Uterus (tissue), 4 donors: ENCODE results near the gene COL25A1. TPM values are rescaled to one million over a fixed set of nuclear protein-coding genes. Genes with fewer than 3 reads are reported as not detected.

Source experiments
- DNase-seq, 2 donors: peaks; one replicate each; pipeline ENCODE4 v3.0.0-alpha.2; 2019 to 2020
- H3K27ac ChIP-seq, 2 donors: fragments of 200-600 bp; sonication (generic); 1 replicate in 1 of 2; 2 replicates in 1 of 2; pipeline ENCODE4 v1.5.1; 2016 to 2018
- H3K27me3 ChIP-seq, 2 donors: fragments of 200-600 bp; sonication (generic); one replicate each; pipeline ENCODE4 v1.5.1; 2018 to 2019; ENCODE audit warnings: control low read depth in 1 of 2
- H3K36me3 ChIP-seq, 2 donors: fragments of 200-600 bp; sonication (generic); one replicate each; pipeline ENCODE4 v1.5.1; 2019; ENCODE audit warnings: control low read depth in 1 of 2
- H3K4me1 ChIP-seq, 2 donors: fragments of 200-600 bp; sonication (generic); one replicate each; pipeline ENCODE4 v1.5.1; 2018 to 2019; ENCODE audit warnings: control low read depth in 1 of 2
- H3K4me3 ChIP-seq, 2 donors: fragments of 200-600 bp; sonication (generic); 1 replicate in 1 of 2; 2 replicates in 1 of 2; pipeline ENCODE4 v1.5.1; 2018 to 2019; ENCODE audit warnings: mild to moderate bottlenecking in 1 of 2
- H3K9me3 ChIP-seq, 2 donors: fragments of 200-600 bp; sonication (generic); one replicate each; pipeline ENCODE4 v1.5.1; 2019; ENCODE audit warnings: control low read depth in 1 of 2
- POLR2A ChIP-seq, 2 donors: fragments of 450-650 bp; IDR thresholded peaks; one replicate each; pipeline ENCODE4 v1.6.1; 2016; ENCODE audit warnings: antibody characterized with exemption in 2 of 2, mild to moderate bottlenecking in 1 of 2, moderate library complexity in 1 of 2
- intact Hi-C: fragments of 100-400 bp; cut with DNase I; formaldehyde crosslinking; loops from one replicate; pipeline ENCODE4 v1.15.1; 2023; ENCODE audit warnings: low total_unique reads
- total RNA-seq, 4 donors: library from RNA; depleted of rRNA in 3 of 4; stranded (reverse); fragments of >200 nt in 3 of 4; gene quantifications; one replicate each; pipeline versions ENCODE4 v1.1.0 to v1.2.4, GENCODE V29; 2014 to 2023
- TF ChIP-seq, protein P1 (sequence below), 4 experiments: fragments of 200-600 bp in 2 of 4; fragments of 450-650 bp in 2 of 4; sonication (generic) in 2 of 4; IDR thresholded peaks; one replicate each; pipeline ENCODE4 v1.5.1; 2016 to 2019; ENCODE audit warnings: antibody characterized with exemption in 4 of 4, mild to moderate bottlenecking in 2 of 4, moderate library complexity in 1 of 4
- donor health status: DM: yes; HTN: yes; CAD: no.

The COL25A1 gene
- total RNA-seq, 4 donors from 2014 or later = 0.26 to 41.1 (median 1.8) TPM; not detected in 1

DNA sequence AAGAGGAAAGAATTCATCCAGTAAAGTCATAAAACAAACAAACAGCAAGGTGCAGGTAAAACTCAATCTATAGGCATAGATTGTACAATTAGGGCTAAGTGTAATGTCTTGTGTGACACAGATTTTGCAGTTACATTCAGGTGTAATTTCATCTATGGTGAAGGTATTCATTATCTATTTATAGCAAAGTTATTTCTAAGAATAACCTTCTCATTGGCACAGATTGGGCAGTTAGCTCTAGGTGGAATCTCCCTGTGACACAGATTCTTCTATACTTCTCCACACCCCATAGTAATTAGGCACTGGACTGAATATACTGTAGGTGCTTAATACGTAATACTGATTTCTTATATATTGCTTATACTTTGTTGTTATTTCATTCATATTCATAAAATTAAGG, 66.8 kb downstream of the COL25A1 start:
- intact Hi-C loops = no loop called here
- Histone ChIP-seq H3K27me3 (no peaks in the 10 kb centered on the region), H3K27ac (no peak overlapping the region), H3K4me1 (no peaks in the 10 kb centered on the region), H3K36me3 (no peaks in the 10 kb centered on the region), H3K4me3 (no peak overlapping the region), H3K9me3 (no peaks in the 10 kb centered on the region)
- DNase-seq = no peak
- TF ChIP-seq, protein P1, sequence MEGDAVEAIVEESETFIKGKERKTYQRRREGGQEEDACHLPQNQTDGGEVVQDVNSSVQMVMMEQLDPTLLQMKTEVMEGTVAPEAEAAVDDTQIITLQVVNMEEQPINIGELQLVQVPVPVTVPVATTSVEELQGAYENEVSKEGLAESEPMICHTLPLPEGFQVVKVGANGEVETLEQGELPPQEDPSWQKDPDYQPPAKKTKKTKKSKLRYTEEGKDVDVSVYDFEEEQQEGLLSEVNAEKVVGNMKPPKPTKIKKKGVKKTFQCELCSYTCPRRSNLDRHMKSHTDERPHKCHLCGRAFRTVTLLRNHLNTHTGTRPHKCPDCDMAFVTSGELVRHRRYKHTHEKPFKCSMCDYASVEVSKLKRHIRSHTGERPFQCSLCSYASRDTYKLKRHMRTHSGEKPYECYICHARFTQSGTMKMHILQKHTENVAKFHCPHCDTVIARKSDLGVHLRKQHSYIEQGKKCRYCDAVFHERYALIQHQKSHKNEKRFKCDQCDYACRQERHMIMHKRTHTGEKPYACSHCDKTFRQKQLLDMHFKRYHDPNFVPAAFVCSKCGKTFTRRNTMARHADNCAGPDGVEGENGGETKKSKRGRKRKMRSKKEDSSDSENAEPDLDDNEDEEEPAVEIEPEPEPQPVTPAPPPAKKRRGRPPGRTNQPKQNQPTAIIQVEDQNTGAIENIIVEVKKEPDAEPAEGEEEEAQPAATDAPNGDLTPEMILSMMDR (IDR thresholded peaks at IDR 0.05) = no peak
- no peak for TF ChIP-seq POLR2A (IDR thresholded peaks at IDR 0.05)

DNA sequence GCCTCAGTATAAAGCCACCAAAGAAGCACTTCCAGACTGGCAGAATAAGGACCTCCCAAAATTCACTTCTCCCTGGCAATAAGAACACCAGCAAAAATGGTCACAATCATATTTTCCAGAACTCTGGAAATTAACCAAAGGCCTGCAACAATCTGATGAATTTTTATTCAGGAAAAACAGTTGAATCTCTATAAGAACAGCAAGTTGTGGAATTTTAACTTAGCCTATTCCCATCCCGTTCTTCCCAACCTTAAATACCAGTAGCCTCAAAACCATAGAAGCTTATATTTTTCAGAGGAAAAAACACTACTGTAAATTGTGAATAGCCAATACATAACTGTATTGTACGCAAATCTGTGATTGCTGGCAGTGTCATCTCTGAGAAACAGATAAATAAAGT, 67.9 kb downstream of the COL25A1 start:
- Histone ChIP-seq H3K4me3 (no peak overlapping the region), H3K9me3 (no peaks in the 10 kb centered on the region), H3K36me3 (no peaks in the 10 kb centered on the region), H3K27me3 (no peaks in the 10 kb centered on the region), H3K4me1 (no peaks in the 10 kb centered on the region), H3K27ac (no peak overlapping the region)
- intact Hi-C loops = no loop called here
- DNase-seq = no peak
- no peak for TF ChIP-seq POLR2A (IDR thresholded peaks at IDR 0.05)
- TF ChIP-seq, protein P1 (IDR thresholded peaks at IDR 0.05) = no peak

DNA sequence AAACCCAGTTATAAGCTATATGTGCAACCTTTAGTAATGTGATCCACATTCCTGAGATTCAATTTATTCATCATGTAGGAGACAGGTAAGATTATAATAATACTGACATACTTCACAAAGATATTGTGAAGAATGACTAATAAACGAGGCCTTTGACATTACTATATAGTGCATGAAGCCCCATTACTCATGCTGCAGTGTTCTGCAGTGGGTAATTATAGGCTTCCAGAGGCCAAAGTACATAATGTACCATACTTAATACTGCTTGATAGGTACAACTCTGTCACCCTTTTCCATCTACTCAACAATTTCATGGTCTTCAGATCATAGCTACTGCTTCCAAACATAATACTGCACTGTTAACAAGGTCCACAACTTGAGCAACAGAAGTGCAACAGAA, 68.9 kb downstream of the COL25A1 start:
- DNase-seq = no peak
- H3K36me3 ChIP-seq = no peaks in the 10 kb centered on the region
- H3K9me3 ChIP-seq = no peaks in the 10 kb centered on the region
- intact Hi-C loops = no loop called here
- H3K27me3 ChIP-seq = no peaks in the 10 kb centered on the region
- no peaks in the 10 kb centered on the region for H3K4me1 ChIP-seq
- H3K27ac ChIP-seq = no peak overlapping the region
- H3K4me3 ChIP-seq = no peak overlapping the region
- no peak for TF ChIP-seq POLR2A (IDR thresholded peaks at IDR 0.05)
- TF ChIP-seq, protein P1 (IDR thresholded peaks at IDR 0.05) = no peak

DNA sequence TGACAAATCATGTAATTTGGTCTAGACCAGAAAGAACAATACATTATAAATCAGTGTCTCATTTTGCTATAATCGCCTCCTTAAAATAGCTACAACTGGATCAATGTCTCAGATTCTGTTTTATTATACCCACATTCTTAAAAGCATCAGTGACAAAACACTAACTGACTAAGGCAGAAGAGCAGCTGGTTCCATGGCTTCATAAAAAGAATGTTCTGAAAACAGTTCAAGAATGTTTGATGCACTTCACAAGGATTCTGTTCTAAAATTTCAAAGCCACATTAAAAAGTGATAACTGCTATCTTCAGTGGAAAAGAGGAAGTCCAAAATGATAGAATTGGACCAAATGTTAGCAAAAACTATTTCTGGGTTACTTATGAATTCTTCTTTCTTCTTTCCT, 69.8 kb downstream of the COL25A1 start:
- intact Hi-C loops = no loop called here
- DNase-seq = no peak
- H3K9me3 ChIP-seq = no peaks in the 10 kb centered on the region
- H3K4me1 ChIP-seq = no peaks in the 10 kb centered on the region
- no peaks in the 10 kb centered on the region for H3K27me3 ChIP-seq
- H3K27ac ChIP-seq = no peak overlapping the region
- no peak overlapping the region for H3K4me3 ChIP-seq
- TF ChIP-seq POLR2A (IDR thresholded peaks at IDR 0.05) = no peak
- TF ChIP-seq, protein P1 (IDR thresholded peaks at IDR 0.05) = no peak
- no peaks in the 10 kb centered on the region for H3K36me3 ChIP-seq

DNA sequence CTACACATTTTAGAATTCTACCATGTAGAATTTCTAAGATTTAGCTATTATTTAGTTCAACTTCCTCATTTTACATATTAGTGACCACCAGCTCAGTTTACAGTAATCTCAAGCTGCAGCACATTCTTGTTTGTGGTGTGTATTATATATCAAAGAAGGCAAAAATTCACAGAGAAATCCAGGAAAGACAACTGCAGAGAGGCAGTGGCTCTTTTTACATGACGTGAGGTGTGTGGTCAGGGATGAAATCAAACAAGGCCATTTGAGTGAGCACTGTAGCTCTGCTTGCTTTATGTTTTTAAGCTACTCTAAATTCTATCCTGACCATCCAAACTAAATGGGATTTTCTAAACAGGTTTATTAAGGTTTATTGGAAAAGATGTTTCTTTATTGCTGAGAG, 71.1 kb downstream of the COL25A1 start:
- no peaks in the 10 kb centered on the region for H3K27me3 ChIP-seq
- no peaks in the 10 kb centered on the region for H3K4me1 ChIP-seq
- no peak overlapping the region for H3K4me3 ChIP-seq
- H3K27ac ChIP-seq = no peak overlapping the region
- DNase-seq = no peak
- intact Hi-C loops = no loop called here
- no peaks in the 10 kb centered on the region for H3K9me3 ChIP-seq
- no peak for TF ChIP-seq POLR2A (IDR thresholded peaks at IDR 0.05)
- TF ChIP-seq, protein P1 (IDR thresholded peaks at IDR 0.05) = no peak
- no peaks in the 10 kb centered on the region for H3K36me3 ChIP-seq
